ENCODE results near the gene KDM5B.
"Not testable (repeated sequence)": the region's sequence is repeated elsewhere in the genome, so short reads cannot be mapped to it uniquely, and the experiment has no call there.

The KDM5B gene

DNA sequence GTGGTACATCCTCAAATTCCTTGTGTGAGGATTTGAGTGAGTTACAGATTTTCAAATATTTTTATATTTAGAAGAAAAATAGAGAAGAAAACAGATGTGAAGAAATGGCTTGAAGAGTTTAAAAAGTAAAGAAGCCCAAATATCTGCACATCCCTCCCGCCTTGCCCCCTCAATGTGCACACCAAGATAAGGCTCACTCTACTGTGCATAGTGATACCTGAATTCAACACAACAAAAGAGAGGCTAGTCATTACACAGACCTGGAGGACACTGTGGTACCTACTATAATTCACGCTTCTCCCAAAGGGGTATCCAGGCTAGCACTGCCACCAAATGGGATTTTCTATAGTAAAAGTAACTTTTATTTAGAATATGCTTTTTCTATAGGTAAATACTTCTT lies 53.9 kb downstream of the KDM5B start:
- no peak overlapping the region for H3K27ac ChIP-seq
- TF ChIP-seq, protein P1, sequence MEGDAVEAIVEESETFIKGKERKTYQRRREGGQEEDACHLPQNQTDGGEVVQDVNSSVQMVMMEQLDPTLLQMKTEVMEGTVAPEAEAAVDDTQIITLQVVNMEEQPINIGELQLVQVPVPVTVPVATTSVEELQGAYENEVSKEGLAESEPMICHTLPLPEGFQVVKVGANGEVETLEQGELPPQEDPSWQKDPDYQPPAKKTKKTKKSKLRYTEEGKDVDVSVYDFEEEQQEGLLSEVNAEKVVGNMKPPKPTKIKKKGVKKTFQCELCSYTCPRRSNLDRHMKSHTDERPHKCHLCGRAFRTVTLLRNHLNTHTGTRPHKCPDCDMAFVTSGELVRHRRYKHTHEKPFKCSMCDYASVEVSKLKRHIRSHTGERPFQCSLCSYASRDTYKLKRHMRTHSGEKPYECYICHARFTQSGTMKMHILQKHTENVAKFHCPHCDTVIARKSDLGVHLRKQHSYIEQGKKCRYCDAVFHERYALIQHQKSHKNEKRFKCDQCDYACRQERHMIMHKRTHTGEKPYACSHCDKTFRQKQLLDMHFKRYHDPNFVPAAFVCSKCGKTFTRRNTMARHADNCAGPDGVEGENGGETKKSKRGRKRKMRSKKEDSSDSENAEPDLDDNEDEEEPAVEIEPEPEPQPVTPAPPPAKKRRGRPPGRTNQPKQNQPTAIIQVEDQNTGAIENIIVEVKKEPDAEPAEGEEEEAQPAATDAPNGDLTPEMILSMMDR (IDR thresholded peaks at IDR 0.05) = no peak
- TF ChIP-seq ZFX (IDR thresholded peaks at IDR 0.05; ENCODE audit: borderline replicate concordance) = no peak

DNA sequence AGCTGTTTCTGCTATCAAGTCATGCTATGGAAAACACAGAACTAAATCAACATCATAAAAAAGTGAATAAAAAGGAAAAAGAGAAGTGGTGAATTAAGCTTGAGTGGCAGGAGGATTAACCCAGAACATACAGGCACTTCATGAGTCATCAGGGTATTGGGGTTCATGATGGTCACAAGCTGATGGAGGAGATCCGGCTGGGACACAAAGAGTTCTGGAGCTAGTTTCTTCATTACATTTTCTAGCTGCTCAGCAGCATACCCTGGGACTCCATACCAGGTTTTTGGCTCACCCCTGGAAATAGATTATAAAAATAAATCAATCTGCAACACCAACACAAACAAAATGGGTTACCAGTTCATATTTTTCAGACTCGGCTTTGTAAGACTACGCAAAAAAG lies 55.4 kb downstream of the KDM5B start:
- TF ChIP-seq, protein P1 (IDR thresholded peaks at IDR 0.05) = no peak
- no peak for TF ChIP-seq ZFX (IDR thresholded peaks at IDR 0.05; ENCODE audit: borderline replicate concordance)

DNA sequence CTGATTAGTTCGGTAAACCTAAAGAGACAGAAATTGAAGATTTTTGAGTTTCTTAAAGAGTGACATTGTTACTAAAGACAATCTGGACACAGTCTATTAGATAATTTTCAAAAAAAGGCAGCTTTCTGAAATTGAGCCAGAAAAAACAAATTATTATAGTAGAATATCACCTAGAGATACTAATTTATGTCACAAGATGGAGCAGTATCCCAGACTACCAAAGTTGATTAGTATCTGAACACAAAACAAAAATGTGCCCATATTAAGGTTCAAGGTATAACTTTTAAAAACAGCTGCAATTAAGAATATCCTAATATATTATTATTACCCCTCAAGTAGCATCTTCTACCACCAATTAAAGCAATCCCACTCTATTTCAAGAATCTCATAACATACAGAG lies 57.5 kb downstream of the KDM5B start:
- TF ChIP-seq, protein P1 (IDR thresholded peaks at IDR 0.05) = no peak
- TF ChIP-seq ZFX (IDR thresholded peaks at IDR 0.05; ENCODE audit: borderline replicate concordance) = no peak
- no peak overlapping the region for H3K27ac ChIP-seq

More for the DNA sequence above, 55.4 kb downstream of the KDM5B start:
- H3K27ac ChIP-seq = no peak overlapping the region

DNA sequence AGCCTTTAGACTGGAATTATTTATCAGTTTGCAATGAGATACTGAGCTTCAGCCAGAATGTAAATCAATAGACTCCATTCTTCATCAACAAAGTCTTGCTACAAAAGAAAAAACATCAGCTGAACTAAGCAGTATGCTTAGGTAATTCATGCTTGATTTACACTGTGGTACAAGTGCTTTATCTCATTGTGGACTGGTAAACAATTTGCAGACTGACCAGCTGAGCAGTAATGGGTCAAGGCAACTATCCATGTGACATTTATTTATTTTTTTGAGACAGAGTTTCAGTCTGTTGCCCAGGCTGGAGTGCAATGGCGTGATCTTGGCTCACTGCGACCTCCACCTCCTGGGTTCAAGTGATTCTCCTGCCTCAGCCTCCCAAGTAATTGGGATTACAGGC lies 58.2 kb downstream of the KDM5B start:
- no peak overlapping the region for H3K27ac ChIP-seq
- no peak for TF ChIP-seq ZFX (IDR thresholded peaks at IDR 0.05; ENCODE audit: borderline replicate concordance)
- TF ChIP-seq, protein P1 (IDR thresholded peaks at IDR 0.05) = no peak

DNA sequence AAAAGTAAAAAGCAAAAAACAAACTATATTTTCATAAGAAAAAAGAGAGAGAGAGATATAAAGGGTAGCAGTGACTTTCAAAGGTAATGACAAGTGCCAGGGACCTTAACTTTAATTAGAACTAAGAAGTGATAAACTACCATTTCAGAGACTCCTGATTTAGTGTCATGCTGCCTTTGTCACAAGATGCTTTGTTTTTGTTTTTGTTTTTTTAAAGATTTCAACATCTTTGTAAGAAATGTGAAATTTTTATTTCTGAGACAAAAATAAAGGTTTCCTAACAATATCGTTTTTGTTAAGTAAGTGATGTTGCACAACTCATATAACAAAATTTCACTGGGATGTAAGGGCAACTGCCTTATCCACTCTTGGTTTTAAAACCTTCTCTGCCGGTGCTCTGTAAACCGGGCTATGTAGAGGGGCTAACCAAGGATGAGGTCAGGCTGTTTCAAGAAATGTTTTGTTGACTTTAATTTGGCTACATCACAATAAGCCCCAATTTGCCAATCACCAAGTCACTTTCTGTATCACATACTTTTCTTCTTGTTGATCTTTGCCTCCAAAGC lies 62.8 kb downstream of the KDM5B start:
- TF ChIP-seq, protein P1 (IDR thresholded peaks at IDR 0.05) = no peak
- TF ChIP-seq ZFX (IDR thresholded peaks at IDR 0.05; ENCODE audit: borderline replicate concordance) = no peak
- H3K27ac ChIP-seq = no peak overlapping the region

DNA sequence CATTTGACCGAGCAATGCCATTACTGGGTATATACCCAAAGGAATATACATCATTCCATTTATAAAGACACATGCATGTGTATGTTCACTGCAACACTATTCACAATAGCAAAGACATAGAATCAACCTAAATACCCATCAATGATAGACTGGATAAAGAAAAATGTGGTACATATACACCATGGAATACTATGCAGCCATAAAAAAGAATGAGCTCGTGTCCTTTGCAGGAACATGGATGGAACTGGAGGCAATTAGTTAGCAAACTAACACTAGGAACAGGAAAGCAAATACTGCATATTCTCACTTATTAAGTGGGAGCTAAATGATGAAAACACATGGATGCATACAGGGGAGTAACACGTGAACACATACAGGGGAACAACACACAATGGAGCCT lies 63.5 kb downstream of the KDM5B start:
- not testable (repeated sequence) for H3K27ac ChIP-seq

DNA sequence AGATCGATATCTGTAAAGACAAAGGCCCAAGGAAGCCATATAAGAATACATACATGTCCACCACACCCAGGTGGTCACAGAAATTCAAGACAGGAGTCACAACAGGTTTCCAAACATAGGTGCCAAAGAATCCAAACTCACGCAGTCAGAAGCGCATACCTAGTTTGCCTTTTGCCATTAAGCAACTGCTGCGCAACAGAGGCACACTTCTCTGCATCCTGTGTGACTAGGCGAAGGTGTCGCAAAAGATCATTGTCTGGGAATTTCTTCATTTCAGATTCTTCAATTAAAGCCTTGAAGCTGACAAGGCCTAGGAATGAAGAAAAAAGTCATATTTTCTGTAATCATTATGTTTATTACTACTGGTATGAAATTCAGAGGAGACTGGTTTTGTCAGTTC lies 65.7 kb downstream of the KDM5B start:
- TF ChIP-seq, protein P1 (IDR thresholded peaks at IDR 0.05) = no peak
- no peak for TF ChIP-seq ZFX (IDR thresholded peaks at IDR 0.05; ENCODE audit: borderline replicate concordance)
- no peak overlapping the region for H3K27ac ChIP-seq

DNA sequence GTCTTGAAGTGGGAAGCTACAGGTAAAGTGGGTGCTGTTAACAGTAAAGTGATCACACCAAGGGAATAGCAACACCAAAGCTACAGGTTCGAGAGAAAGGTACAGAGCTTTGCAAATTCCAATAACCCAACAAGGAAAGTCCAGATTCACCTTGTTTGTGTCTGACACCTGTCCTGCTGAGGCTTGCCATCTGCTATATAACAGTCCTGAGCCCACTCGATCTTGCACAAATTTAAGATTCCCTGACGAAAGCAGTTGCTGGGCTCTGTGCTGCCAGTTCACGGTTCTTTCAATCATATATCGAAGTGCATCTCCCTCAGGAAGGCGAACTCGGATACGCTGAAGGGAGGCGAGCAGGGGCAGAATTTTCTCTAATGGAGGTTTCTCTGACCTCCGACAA lies 75.0 kb downstream of the KDM5B start:
- H3K27ac ChIP-seq = no peak overlapping the region
- TF ChIP-seq, protein P1 (IDR thresholded peaks at IDR 0.05) = no peak
- TF ChIP-seq ZFX (IDR thresholded peaks at IDR 0.05; ENCODE audit: borderline replicate concordance) = no peak
